HepG2 (cell line): ENCODE data around the gene KIF26B. TPM values are rescaled to one million over a fixed set of nuclear protein-coding genes. Genes with fewer than 3 reads are reported as not detected.

Experiments
- ATAC-seq: fragments of 200-7000 bp; cut with Tn5 transposase; 3 replicates; pipeline ENCODE4 v1.9.1; 2020; ENCODE audit warnings: mild to moderate bottlenecking, moderate library complexity
- BruUV-seq: library from RNA; stranded (reverse); fragments of 400-500 nt; replicated peaks from 2 replicates; lab custom pipeline; 2021; lab: Mats Ljungman, UMichigan
- CTCF ChIA-PET: fragments of 300-600 bp; formaldehyde crosslinking; extraction: SDS; loops from one replicate; lab custom pipeline; 2021; ENCODE audit warnings: low total read pairs, inconsistent platforms, low intra/inter-chr PET ratio; lab: Yijun Ruan, JAX
- POLR2A ChIA-PET: fragments of 350-600 bp; sonication (Branson Sonifier 250); formaldehyde crosslinking; loops from one replicate; lab custom pipeline; 2020; ENCODE audit warnings: antibody characterized with exemption, inconsistent platforms; lab: Yijun Ruan, JAX
- DNase-seq: peaks from one replicate; pipeline ENCODE4 v3.0.0-alpha.2; 2015; ENCODE audit warnings: low spot score
- FAIRE-seq: peaks from 3 replicates; lab custom pipeline; 2011; peaks lifted over from hg19 to GRCh38; lab: Jason Lieb, UNC
- H2AFZ ChIP-seq: one replicate; pipeline ENCODE4 v1.6.1; 2011; ENCODE audit warnings: low read length, inconsistent platforms
- H3K27ac ChIP-seq: fragments of 300-600 bp; 3 replicates; pipeline ENCODE4 v1.8.0; 2011; ENCODE audit warnings: mixed run types, mild to moderate bottlenecking, mixed read lengths, low read length, inconsistent platforms; ENCODE audit not compliant: insufficient read depth; ENCODE audit errors: extremely low read length
- H3K27me3 ChIP-seq, 2 experiments: fragments of 200-600 bp in 1 of 2; 2 replicates in 1 of 2; 3 replicates in 1 of 2; pipeline versions ENCODE4 v1.6.0 to v1.8.0; 2011; ENCODE audit warnings: low read length in 2 of 2, mild to moderate bottlenecking in 2 of 2, moderate library complexity in 2 of 2, inconsistent platforms in 1 of 2; ENCODE audit not compliant: insufficient read depth in 2 of 2, control insufficient read depth in 1 of 2
- H3K36me3 ChIP-seq, 2 experiments: fragments of 200-600 bp in 1 of 2; replicated peaks in 1 of 2; 2 replicates in 1 of 2; 3 replicates in 1 of 2; pipeline versions ENCODE4 v1.5.1 to v1.8.0; 2011; ENCODE audit warnings: low read length in 2 of 2, inconsistent platforms in 1 of 2; ENCODE audit not compliant: insufficient read depth in 2 of 2, control insufficient read depth in 1 of 2
- H3K4me1 ChIP-seq: 2 replicates; pipeline ENCODE4 v1.5.1; 2012; ENCODE audit warnings: low read length, inconsistent platforms; ENCODE audit not compliant: insufficient read depth
- H3K4me2 ChIP-seq: 2 replicates; pipeline ENCODE4 v1.6.0; 2011; ENCODE audit warnings: low read depth, low read length, inconsistent platforms
- H3K4me3 ChIP-seq, 3 experiments: fragments of 200-600 bp in 1 of 3; sonication (generic), shearing (Covaris generic) in 1 of 3; replicated peaks in 1 of 3; 2 replicates each; pipeline ENCODE4 v1.5.1; 2011 to 2016; ENCODE audit warnings: low read length in 3 of 3, inconsistent platforms in 2 of 3, low read depth in 2 of 3, mild to moderate bottlenecking in 2 of 3, control low read depth in 1 of 3, mixed read lengths in 1 of 3; ENCODE audit not compliant: insufficient read depth in 1 of 3
- H3K79me2 ChIP-seq: one replicate; pipeline ENCODE4 v1.6.1; 2011; ENCODE audit warnings: low read length, inconsistent platforms; ENCODE audit not compliant: insufficient read depth
- H3K9ac ChIP-seq: 2 replicates; pipeline ENCODE4 v1.6.0; 2011; ENCODE audit warnings: mild to moderate bottlenecking, low read depth, low read length, inconsistent platforms; ENCODE audit not compliant: insufficient read depth
- H3K9me3 ChIP-seq: 2 replicates; pipeline ENCODE4 v1.5.1; 2012; ENCODE audit warnings: mild to moderate bottlenecking, low read length
- H4K20me1 ChIP-seq: 2 replicates; pipeline ENCODE4 v1.6.0; 2011; ENCODE audit warnings: inconsistent platforms, mild to moderate bottlenecking, low read length, moderate library complexity; ENCODE audit not compliant: insufficient read depth
- ATF5 ChIP-seq: sonication (generic); formaldehyde crosslinking; IDR thresholded peaks from 2 replicates; pipeline ENCODE4 v1.4.0; 2020; ENCODE audit warnings: mild to moderate bottlenecking, low read depth, missing genetic modification reagents
- LCORL ChIP-seq, 2 experiments: fragments of 450-650 bp in 1 of 2; sonication (generic) in 1 of 2; formaldehyde crosslinking in 1 of 2; IDR thresholded peaks; 2 replicates each; pipeline versions ENCODE4 v1.5.0 to v1.6.1; 2017 to 2020; ENCODE audit warnings: antibody characterized with exemption in 1 of 2, missing genetic modification reagents in 1 of 2
- MAF1 ChIP-seq: sonication (generic); formaldehyde crosslinking; IDR thresholded peaks from 2 replicates; pipeline ENCODE4 v1.5.0; 2020; ENCODE audit warnings: missing genetic modification reagents, borderline replicate concordance
- RBFOX2 ChIP-seq: fragments of 200-400 bp; formaldehyde crosslinking; IDR thresholded peaks from 2 replicates; pipeline ENCODE4 v1.6.1; 2017; ENCODE audit warnings: low read depth, mild to moderate bottlenecking, low read length
- SMYD3 ChIP-seq: sonication (generic); formaldehyde crosslinking; IDR thresholded peaks from 2 replicates; pipeline ENCODE4 v1.8.1; 2023; ENCODE audit warnings: mild to moderate bottlenecking, missing genetic modification reagents
- SNAI1 ChIP-seq: sonication (generic); formaldehyde crosslinking; IDR thresholded peaks from 2 replicates; pipeline ENCODE4 v1.5.0; 2020; ENCODE audit warnings: mild to moderate bottlenecking, missing genetic modification reagents, borderline replicate concordance
- U2AF2 ChIP-seq: fragments of 200-400 bp; formaldehyde crosslinking; IDR thresholded peaks from 2 replicates; pipeline ENCODE4 v1.6.1; 2017; ENCODE audit warnings: low read depth, mild to moderate bottlenecking, low read length
- WGBS: methylation state at CpG from one replicate; pipeline ENCODE4 v1.1.6; 2017; ENCODE audit warnings: low lambda C conversion rate; 5-methylcytosine and 5-hydroxymethylcytosine counted together
- in situ Hi-C: cut with HindIII; loops from 2 replicates; pipeline ENCODE4 v1.10.0; 2017; ENCODE audit warnings: low pct_unique_long_range_greater_than_20kb; ENCODE audit not compliant: extremely low pct_ligation_motif_present
- intact Hi-C: fragments of 100-400 bp; cut with micrococcal nuclease; formaldehyde crosslinking; loops from one replicate; pipeline ENCODE4 v1.10.0; 2022; ENCODE audit not compliant: unreplicated experiment
- polyA plus RNA-seq, 8 experiments: library from polyadenylated mRNA; depleted of rRNA in 3 of 8; stranded (reverse) in 7 of 8; unstranded in 1 of 8; fragments of >200 nt; fragmentation: Illumina TruSeq in 4 of 8; extraction: Trizol in 4 of 8; gene quantifications; 2 replicates each; pipeline versions ENCODE4 v1.2.1 to v1.2.3, GENCODE V29; 2011 to 2016; ENCODE audit warnings: low read depth in 4 of 8, missing spikeins in 1 of 8, mixed read lengths in 1 of 8; ENCODE audit not compliant: insufficient read depth in 1 of 8
- total RNA-seq, 5 experiments: library from RNA; depleted of rRNA; stranded (reverse); fragments of >200 nt; fragmentation: Illumina TruSeq; extraction: Trizol; gene quantifications; 2 replicates each; pipeline ENCODE4 v1.2.3, GENCODE V29; 2016; ENCODE audit warnings: low read depth in 1 of 5
- TF ChIP-seq, protein P1 (sequence below): sonication (generic); formaldehyde crosslinking; IDR thresholded peaks from 2 replicates; pipeline ENCODE4 v1.9.0; 2021; ENCODE audit warnings: mild to moderate bottlenecking, missing genetic modification reagents

KIF26B gene
- total and polyA plus RNA-seq, 2 of the 13 experiments (the other 11 are each of a cell fraction or from before 2014, with no cell fraction given): 0.08 to 0.09 TPM

- TF ChIP-seq, protein P1, sequence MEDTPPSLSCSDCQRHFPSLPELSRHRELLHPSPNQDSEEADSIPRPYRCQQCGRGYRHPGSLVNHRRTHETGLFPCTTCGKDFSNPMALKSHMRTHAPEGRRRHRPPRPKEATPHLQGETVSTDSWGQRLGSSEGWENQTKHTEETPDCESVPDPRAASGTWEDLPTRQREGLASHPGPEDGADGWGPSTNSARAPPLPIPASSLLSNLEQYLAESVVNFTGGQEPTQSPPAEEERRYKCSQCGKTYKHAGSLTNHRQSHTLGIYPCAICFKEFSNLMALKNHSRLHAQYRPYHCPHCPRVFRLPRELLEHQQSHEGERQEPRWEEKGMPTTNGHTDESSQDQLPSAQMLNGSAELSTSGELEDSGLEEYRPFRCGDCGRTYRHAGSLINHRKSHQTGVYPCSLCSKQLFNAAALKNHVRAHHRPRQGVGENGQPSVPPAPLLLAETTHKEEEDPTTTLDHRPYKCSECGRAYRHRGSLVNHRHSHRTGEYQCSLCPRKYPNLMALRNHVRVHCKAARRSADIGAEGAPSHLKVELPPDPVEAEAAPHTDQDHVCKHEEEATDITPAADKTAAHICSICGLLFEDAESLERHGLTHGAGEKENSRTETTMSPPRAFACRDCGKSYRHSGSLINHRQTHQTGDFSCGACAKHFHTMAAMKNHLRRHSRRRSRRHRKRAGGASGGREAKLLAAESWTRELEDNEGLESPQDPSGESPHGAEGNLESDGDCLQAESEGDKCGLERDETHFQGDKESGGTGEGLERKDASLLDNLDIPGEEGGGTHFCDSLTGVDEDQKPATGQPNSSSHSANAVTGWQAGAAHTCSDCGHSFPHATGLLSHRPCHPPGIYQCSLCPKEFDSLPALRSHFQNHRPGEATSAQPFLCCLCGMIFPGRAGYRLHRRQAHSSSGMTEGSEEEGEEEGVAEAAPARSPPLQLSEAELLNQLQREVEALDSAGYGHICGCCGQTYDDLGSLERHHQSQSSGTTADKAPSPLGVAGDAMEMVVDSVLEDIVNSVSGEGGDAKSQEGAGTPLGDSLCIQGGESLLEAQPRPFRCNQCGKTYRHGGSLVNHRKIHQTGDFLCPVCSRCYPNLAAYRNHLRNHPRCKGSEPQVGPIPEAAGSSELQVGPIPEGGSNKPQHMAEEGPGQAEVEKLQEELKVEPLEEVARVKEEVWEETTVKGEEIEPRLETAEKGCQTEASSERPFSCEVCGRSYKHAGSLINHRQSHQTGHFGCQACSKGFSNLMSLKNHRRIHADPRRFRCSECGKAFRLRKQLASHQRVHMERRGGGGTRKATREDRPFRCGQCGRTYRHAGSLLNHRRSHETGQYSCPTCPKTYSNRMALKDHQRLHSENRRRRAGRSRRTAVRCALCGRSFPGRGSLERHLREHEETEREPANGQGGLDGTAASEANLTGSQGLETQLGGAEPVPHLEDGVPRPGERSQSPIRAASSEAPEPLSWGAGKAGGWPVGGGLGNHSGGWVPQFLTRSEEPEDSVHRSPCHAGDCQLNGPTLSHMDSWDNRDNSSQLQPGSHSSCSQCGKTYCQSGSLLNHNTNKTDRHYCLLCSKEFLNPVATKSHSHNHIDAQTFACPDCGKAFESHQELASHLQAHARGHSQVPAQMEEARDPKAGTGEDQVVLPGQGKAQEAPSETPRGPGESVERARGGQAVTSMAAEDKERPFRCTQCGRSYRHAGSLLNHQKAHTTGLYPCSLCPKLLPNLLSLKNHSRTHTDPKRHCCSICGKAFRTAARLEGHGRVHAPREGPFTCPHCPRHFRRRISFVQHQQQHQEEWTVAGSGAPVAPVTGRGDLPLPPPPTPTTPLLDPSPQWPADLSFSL: no peak
- TF ChIP-seq U2AF2 (no peak), LCORL (IDR thresholded peaks at IDR 0.05) (no peak), LCORL (CRISPR knock-in tag; IDR thresholded peaks at IDR 0.05) (no peak)
Measured at GRCh38 chr1:245578771-245579170, 424.0 kb downstream of the KIF26B start (continued).

- in situ Hi-C loops (no loop called here), intact Hi-C loops (no loop called here)
- H3K27ac ChIP-seq: no peak overlapping the region
- FAIRE-seq (no peak), DNase-seq (no peak), ATAC-seq (no peak)
- no peaks in the 10 kb centered on the region for H3K4me1 ChIP-seq
- no peak overlapping the region for H3K4me3 ChIP-seq
- H3K27me3 ChIP-seq: no peaks in the 10 kb centered on the region; a peak in 1 of 5 replicates
- WGBS: 92% methylated on average over 7 of the region's 7 CpGs
- no peak overlapping the region for H3K9ac ChIP-seq
- no peaks in the 10 kb centered on the region for H3K9me3 ChIP-seq
- ChIA-PET POLR2A (no interaction called here), CTCF (no interaction called here)
- no peaks in the 10 kb centered on the region for H4K20me1 ChIP-seq
- no TSS peak for BruUV-seq
- TF ChIP-seq MAF1 (CRISPR knock-in tag) (no peak), SNAI1 (CRISPR knock-in tag) (no peak), SMYD3 (CRISPR knock-in tag) (no peak), ATF5 (CRISPR knock-in tag) (no peak), RBFOX2 (no peak)
- no peak overlapping the region for H3K4me2 ChIP-seq
- H3K79me2 ChIP-seq: no peaks in the 10 kb centered on the region
- no peaks in the 10 kb centered on the region for H3K36me3 ChIP-seq
- H2AFZ ChIP-seq: no peak overlapping the region
Measured at GRCh38 chr1:245579881-245580280, 425.1 kb downstream of the KIF26B start.
